ENCODE results near the gene CASP10.

DNA sequence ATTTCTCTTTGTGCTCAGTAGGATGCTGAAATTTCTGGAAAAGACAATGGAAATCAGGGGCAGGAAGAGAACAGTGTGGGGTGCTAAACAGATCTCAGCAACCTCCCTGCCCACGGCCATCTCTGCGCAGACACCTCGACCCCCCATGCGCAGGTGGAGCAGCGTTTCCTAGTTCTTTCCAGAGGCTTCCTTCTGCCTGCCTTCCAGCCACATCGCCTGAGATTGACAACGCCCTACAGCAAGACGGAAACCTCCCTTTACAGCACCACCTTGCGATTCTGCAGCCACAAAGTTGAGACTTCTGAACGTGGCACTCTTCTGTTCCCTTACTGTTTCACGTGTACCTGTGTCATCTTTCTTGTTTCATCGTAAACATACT is 46.0 kb downstream of the CASP10 start:
- TF ChIP-seq, protein P1, sequence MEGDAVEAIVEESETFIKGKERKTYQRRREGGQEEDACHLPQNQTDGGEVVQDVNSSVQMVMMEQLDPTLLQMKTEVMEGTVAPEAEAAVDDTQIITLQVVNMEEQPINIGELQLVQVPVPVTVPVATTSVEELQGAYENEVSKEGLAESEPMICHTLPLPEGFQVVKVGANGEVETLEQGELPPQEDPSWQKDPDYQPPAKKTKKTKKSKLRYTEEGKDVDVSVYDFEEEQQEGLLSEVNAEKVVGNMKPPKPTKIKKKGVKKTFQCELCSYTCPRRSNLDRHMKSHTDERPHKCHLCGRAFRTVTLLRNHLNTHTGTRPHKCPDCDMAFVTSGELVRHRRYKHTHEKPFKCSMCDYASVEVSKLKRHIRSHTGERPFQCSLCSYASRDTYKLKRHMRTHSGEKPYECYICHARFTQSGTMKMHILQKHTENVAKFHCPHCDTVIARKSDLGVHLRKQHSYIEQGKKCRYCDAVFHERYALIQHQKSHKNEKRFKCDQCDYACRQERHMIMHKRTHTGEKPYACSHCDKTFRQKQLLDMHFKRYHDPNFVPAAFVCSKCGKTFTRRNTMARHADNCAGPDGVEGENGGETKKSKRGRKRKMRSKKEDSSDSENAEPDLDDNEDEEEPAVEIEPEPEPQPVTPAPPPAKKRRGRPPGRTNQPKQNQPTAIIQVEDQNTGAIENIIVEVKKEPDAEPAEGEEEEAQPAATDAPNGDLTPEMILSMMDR (IDR thresholded peaks at IDR 0.05; ENCODE audit: control extremely low read depth in 1 of 3, insufficient read depth in 1 of 3, low read depth in 1 of 3, low read length in 3 of 3): no peak
- TF ChIP-seq BRCA1 (IDR thresholded peaks at IDR 0.05; ENCODE audit: low read depth, low read length) (no peak), SRF (IDR thresholded peaks at IDR 0.05; ENCODE audit: low read depth, low read length) (no peak), YY1 (IDR thresholded peaks at IDR 0.05; ENCODE audit: low read depth, low read length) (no peak), EZH2 (IDR thresholded peaks at IDR 0.05; ENCODE audit: low read depth, low read length, severe bottlenecking) (no peak), SUZ12 (IDR thresholded peaks at IDR 0.05; ENCODE audit: low read length) (no peak), FOSL1 (IDR thresholded peaks at IDR 0.05; ENCODE audit: insufficient read depth, low read depth, low read length) (no peak), KDM5A (IDR thresholded peaks at IDR 0.05; ENCODE audit: low read length) (no peak), MAX (IDR thresholded peaks at IDR 0.05) (no peak)
- TF ChIP-seq, protein P2, sequence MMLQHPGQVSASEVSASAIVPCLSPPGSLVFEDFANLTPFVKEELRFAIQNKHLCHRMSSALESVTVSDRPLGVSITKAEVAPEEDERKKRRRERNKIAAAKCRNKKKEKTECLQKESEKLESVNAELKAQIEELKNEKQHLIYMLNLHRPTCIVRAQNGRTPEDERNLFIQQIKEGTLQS (IDR thresholded peaks at IDR 0.05; ENCODE audit: insufficient read depth, low read depth, low read length): no peak

Measured in H1 (cell line).